Measurements from ENCODE around the gene LRP2BP.

Gene LRP2BP

GRCh38 chr4:185390941-185391340, 4.8 kb downstream of the LRP2BP start:
- TF ChIP-seq, protein P1, sequence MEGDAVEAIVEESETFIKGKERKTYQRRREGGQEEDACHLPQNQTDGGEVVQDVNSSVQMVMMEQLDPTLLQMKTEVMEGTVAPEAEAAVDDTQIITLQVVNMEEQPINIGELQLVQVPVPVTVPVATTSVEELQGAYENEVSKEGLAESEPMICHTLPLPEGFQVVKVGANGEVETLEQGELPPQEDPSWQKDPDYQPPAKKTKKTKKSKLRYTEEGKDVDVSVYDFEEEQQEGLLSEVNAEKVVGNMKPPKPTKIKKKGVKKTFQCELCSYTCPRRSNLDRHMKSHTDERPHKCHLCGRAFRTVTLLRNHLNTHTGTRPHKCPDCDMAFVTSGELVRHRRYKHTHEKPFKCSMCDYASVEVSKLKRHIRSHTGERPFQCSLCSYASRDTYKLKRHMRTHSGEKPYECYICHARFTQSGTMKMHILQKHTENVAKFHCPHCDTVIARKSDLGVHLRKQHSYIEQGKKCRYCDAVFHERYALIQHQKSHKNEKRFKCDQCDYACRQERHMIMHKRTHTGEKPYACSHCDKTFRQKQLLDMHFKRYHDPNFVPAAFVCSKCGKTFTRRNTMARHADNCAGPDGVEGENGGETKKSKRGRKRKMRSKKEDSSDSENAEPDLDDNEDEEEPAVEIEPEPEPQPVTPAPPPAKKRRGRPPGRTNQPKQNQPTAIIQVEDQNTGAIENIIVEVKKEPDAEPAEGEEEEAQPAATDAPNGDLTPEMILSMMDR (IDR thresholded peaks at IDR 0.05; ENCODE audit: low read depth, low read length) = no peak
- Histone ChIP-seq H3K4me3 (ENCODE audit: low read depth, low read length) (no peak overlapping the region), H3K4me1 (no peaks in the 10 kb centered on the region), H3K9me3 (no peaks in the 10 kb centered on the region), H3K27me3 (no peaks in the 10 kb centered on the region), H3K36me3 (no peaks in the 10 kb centered on the region)
- DNase-seq = no peak

GRCh38 chr4:185387957-185388356, 7.8 kb downstream of the LRP2BP start:
- TF ChIP-seq, protein P1 (IDR thresholded peaks at IDR 0.05; ENCODE audit: low read depth, low read length) = no peak
- Histone ChIP-seq H3K36me3 (no peaks in the 10 kb centered on the region), H3K4me3 (ENCODE audit: low read depth, low read length) (no peak overlapping the region), H3K4me1 (no peaks in the 10 kb centered on the region), H3K9me3 (no peaks in the 10 kb centered on the region), H3K27me3 (no peaks in the 10 kb centered on the region)
- DNase-seq = no peak

DNA sequence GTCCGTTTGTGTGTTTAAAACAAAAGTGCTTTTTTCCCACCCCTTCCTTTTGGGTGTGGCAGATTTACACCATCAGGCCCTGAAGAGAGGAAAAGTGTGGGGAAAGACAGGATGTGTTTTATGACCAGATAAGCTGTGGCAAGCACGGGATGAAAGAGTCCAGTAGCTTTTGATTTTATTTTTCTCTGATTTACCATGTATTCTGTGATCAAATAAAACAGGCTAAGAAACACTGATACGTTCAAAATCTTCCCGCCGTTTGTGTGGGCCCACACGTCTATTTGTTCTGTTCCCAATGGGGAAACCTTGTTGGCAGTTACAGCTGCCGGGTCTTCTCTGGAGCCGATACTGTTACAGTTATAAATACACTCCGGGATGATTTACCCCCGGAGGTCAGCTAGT, 10.8 kb downstream of the LRP2BP start:
- no peak overlapping the region for H3K4me3 ChIP-seq (ENCODE audit: low read depth, low read length)
- TF ChIP-seq, protein P1 (IDR thresholded peaks at IDR 0.05; ENCODE audit: low read depth, low read length) = no peak
- no peaks in the 10 kb centered on the region; the same call in 1 of the 2 replicates for H3K9me3 ChIP-seq
- no peaks in the 10 kb centered on the region for H3K27me3 ChIP-seq
- H3K36me3 ChIP-seq = no peaks in the 10 kb centered on the region
- no peaks in the 10 kb centered on the region for H3K4me1 ChIP-seq
- no peak for DNase-seq

- H3K9me3 ChIP-seq = no peaks in the 10 kb centered on the region; the same call in 1 of the 2 replicates
- H3K36me3 ChIP-seq = no peaks in the 10 kb centered on the region
- no peak for DNase-seq
- H3K27me3 ChIP-seq = no peaks in the 10 kb centered on the region
- H3K4me1 ChIP-seq = no peaks in the 10 kb centered on the region
- no peak overlapping the region for H3K4me3 ChIP-seq (ENCODE audit: low read depth, low read length)
- TF ChIP-seq, protein P1 (IDR thresholded peaks at IDR 0.05; ENCODE audit: low read depth, low read length) = no peak
Measured at GRCh38 chr4:185384061-185384460, 11.7 kb downstream of the LRP2BP start.

- Histone ChIP-seq H3K36me3 (no peaks in the 10 kb centered on the region), H3K27me3 (no peaks in the 10 kb centered on the region), H3K4me1 (no peaks in the 10 kb centered on the region), H3K9me3 (no peaks in the 10 kb centered on the region; the same call in 1 of the 2 replicates), H3K4me3 (ENCODE audit: low read depth, low read length) (no peak overlapping the region)
- TF ChIP-seq, protein P1 (IDR thresholded peaks at IDR 0.05; ENCODE audit: low read depth, low read length) = no peak
- no peak for DNase-seq
Measured at GRCh38 chr4:185383451-185383850, 12.3 kb downstream of the LRP2BP start.

- no peaks in the 10 kb centered on the region for H3K27me3 ChIP-seq
- DNase-seq = no peak
- H3K4me1 ChIP-seq = no peaks in the 10 kb centered on the region
- no peaks in the 10 kb centered on the region for H3K36me3 ChIP-seq
- no peak overlapping the region for H3K4me3 ChIP-seq (ENCODE audit: low read depth, low read length)
- H3K9me3 ChIP-seq = no peaks in the 10 kb centered on the region; the same call in 1 of the 2 replicates
- TF ChIP-seq, protein P1 (IDR thresholded peaks at IDR 0.05; ENCODE audit: low read depth, low read length) = no peak
Measured at GRCh38 chr4:185382754-185383153, 13.0 kb downstream of the LRP2BP start.

Measured in BE2C (cell line).